HG03097 (cell line): ENCODE data around the gene ACADM.
"Not testable (repeated sequence)": the region's sequence is repeated elsewhere in the genome, so short reads cannot be mapped to it uniquely, and the experiment has no call there.

Experiments
- ATAC-seq: cut with Tn5 transposase; IDR thresholded peaks from one replicate; pipeline ENCODE4 v1.9.1; 2021; ENCODE audit not compliant: unreplicated experiment, low FRiP score

Gene ACADM

DNA sequence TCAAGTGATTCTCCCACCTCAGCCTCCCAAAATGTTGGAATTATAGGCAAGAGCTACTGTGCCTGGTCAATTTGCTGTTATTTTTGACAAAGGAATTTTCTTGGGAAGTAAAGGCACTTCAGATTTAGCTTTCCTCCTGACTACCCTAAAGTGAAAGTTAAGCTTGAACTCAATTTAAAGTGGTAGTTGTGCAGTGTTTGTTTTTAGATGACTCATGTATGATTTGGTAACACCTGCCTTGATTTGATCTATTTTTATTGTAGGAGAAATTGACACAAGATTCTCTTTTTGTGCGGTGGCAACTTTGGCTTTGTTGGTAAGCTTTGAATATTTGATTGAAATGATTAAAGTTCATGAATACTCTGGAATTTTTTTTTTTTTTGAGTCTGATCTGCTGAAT is 66.5 kb downstream of the ACADM start:
- ATAC-seq, result no peak

- ATAC-seq, result no peak
Observed at GRCh38 chr1:75792091-75792490, 67.6 kb downstream of the ACADM start.

DNA sequence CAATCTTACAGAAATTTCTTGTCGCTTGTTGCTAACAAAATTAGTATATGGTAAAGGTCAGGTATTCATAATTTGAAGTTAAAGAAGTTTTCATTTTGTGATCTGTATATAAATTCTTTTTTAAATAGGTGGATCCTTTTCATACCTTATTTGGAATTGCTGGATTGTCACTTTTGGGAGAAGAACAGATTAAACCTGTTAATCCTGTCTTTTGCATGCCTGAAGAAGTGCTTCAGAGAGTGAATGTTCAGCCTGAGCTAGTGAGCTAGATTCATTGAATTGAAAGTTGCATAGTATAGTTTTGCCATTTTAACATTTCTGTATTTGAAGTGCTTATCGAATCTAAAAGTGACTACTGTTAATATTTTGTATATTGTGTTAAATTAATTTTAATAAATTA is 69.9 kb downstream of the ACADM start:
- no peak for ATAC-seq

GRCh38 chr1:75795703-75796193 is 71.2 kb downstream of the ACADM start:
- ATAC-seq, result no peak

GRCh38 chr1:75796376-75797272 is 72.1 kb downstream of the ACADM start, which contains the start of gene MSH4:
Gene MSH4 (plus strand): TSS chr1:75796882. CDS start chr1:75796986, 104 bp downstream.
- ATAC-seq, result no peak

DNA sequence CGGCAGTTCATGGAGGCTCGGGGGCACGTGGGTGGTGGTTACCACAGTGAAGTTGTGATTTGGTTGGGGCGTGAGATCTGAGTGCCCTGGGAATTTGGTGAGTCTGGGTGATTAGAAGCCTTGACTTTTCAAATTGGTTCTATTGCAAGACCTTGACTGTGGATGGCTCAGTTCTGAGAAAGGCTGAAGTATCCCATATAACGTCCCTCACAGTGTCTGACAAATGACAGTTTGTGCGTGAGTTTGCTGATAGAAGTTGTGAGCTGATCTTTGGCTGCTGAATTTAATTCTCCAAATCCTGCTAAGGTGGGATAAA is 72.7 kb downstream of the ACADM start:
- no peak for ATAC-seq

GRCh38 chr1:75797606-75798216 is 73.2 kb downstream of the ACADM start:
- ATAC-seq, result no peak

GRCh38 chr1:75801480-75801879 is 77.0 kb downstream of the ACADM start:
- not testable (repeated sequence) for ATAC-seq

- ATAC-seq, result no peak
Observed at GRCh38 chr1:75808921-75809320, 84.4 kb downstream of the ACADM start.

DNA sequence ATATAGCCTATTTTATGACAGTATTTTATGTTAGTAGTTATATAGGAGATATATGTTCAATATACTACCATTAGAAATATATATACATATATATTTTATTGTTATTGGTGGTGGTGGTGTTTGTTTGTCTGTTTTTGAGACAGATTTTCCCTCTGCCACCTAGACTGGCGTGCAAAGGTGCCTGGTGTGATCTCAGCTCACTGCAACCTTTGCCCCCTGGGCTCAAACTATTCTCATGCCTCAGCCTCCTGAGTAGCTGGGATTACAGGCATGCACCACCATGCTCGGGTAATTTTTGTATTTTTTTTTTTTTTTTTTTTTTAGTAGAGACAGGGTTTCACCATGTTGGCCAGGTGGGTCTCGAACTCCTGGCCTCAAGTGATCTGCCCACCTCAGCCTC is 85.6 kb downstream of the ACADM start:
- ATAC-seq, result not testable (repeated sequence)

DNA sequence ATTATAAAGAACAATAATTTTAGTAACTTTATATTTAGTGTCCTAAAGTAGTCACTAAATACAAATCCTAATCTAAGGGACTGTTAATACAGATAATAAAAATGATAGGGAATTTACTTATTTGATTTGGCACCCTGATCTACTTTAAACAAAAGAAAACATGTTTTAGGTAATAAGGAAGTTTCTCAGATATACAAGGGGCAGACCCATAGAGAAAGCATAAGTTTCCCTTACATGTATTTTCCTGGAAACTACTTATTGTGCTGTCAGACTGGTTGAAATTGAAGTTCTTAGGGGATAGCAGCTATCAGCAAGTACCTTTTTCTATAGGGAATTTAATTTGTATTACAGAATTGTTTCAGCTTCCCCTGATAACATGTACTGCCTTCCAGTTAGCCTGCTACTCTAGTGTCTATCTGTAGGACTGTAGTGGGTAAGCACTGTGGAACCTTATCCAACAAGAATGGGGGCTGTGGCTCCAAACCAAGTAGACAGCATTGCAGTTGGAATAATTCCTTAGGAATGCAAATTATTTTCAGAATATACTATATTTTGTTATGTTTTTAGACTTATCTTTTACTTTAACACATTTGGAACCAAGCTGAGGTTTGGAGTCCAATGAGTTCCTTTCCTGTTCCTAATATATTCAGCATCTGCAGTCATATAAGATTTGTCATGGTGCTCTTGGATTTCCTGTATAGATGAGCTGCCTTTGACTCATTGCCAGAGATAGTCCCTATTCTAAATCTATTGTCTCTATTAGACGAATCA is 86.9 kb downstream of the ACADM start:
- ATAC-seq, result no peak

- no peak for ATAC-seq
Observed at GRCh38 chr1:75812065-75812464, 87.6 kb downstream of the ACADM start.
